Thyroid gland (tissue), 4 donors: ENCODE measurements around the gene IER2. TPM values are rescaled to one million over a fixed set of nuclear protein-coding genes. Genes with fewer than 3 reads are reported as not detected.

Source experiments
- DNase-seq, 2 donors: peaks; one replicate each; pipeline ENCODE4 v3.0.0-alpha.2; 2019
- H3K27ac ChIP-seq, 3 donors: fragments of 200-600 bp; sonication (generic); 1 replicate in 2 of 3; 2 replicates in 1 of 3; pipeline ENCODE4 v1.5.1; 2016 to 2019; ENCODE audit warnings: mild to moderate bottlenecking in 1 of 3, moderate library complexity in 1 of 3
- H3K27me3 ChIP-seq: fragments of 200-600 bp; sonication (generic); one replicate; pipeline ENCODE4 v1.5.1; 2019
- H3K36me3 ChIP-seq, 2 donors: fragments of 200-600 bp; sonication (generic); one replicate each; pipeline ENCODE4 v1.5.1; 2016 to 2019
- H3K4me1 ChIP-seq, 2 donors: fragments of 200-600 bp; sonication (generic); one replicate each; pipeline ENCODE4 v1.5.1; 2017 to 2019
- H3K4me3 ChIP-seq, 3 donors: fragments of 200-600 bp; sonication (generic); replicated peaks in 1 of 3; 1 replicate in 2 of 3; 2 replicates in 1 of 3; pipeline ENCODE4 v1.5.1; 2016; ENCODE audit warnings: mild to moderate bottlenecking in 1 of 3
- H3K9me3 ChIP-seq: fragments of 200-600 bp; sonication (generic); one replicate; pipeline ENCODE4 v1.5.1; 2017
- CTCF ChIP-seq, 6 experiments: fragments of 200-600 bp in 3 of 6; fragments of 450-650 bp in 3 of 6; sonication (generic) in 3 of 6; IDR thresholded peaks; one replicate each; pipeline ENCODE4 v1.5.1; 2016 to 2019; ENCODE audit warnings: antibody characterized with exemption in 6 of 6, mild to moderate bottlenecking in 2 of 6, inconsistent platforms in 1 of 6, moderate library complexity in 1 of 6
- POLR2A ChIP-seq, 2 donors: fragments of 450-650 bp; IDR thresholded peaks; one replicate each; pipeline ENCODE4 v1.6.1; 2017; ENCODE audit warnings: antibody characterized with exemption in 2 of 2, mild to moderate bottlenecking in 2 of 2, moderate library complexity in 1 of 2
- WGBS, 2 donors: methylation state at CpG; one replicate each; pipeline ENCODE4 v1.1.5; 2017; 5-methylcytosine and 5-hydroxymethylcytosine counted together
- intact Hi-C: fragments of 100-400 bp; cut with DNase I; formaldehyde crosslinking; loops from one replicate; pipeline ENCODE4 v1.15.1; 2023
- total RNA-seq, 4 donors: library from RNA; depleted of rRNA; stranded (reverse); fragments of >200 nt; gene quantifications; one replicate each; pipeline ENCODE4 v1.2.3, GENCODE V29; 2016

IER2 gene
- total RNA-seq, 4 donors from 2014 or later = 55.0 to 139 (median 65.9) TPM

GRCh38 chr19:13153569-13154240, 3.5 kb downstream of the IER2 start:
- intact Hi-C loops = no loop called here
- Histone ChIP-seq H3K4me3 (peak overlapping the region; percentile 87 to 96 (median 90)), H3K9me3 (no peaks in the 10 kb centered on the region), H3K36me3 (peaks cover 0 to 11% of the 10 kb centered on the region in 2 donors), H3K27ac (peak overlapping the region; percentile 95 to 100 (median 99)), H3K27me3 (no peaks in the 10 kb centered on the region), H3K4me1 (peaks cover 17 to 19% of the 10 kb centered on the region in 2 donors)
- DNase-seq = peak; percentile 33 to 42
- 0% methylated on average over 17 to 19 of the region's 69 CpGs for whole genome bisulfite sequencing, 2 donors
- TF ChIP-seq POLR2A (IDR thresholded peaks at IDR 0.05) (no peak), CTCF (IDR thresholded peaks at IDR 0.05) (peak in 1 of 6 experiments; percentile 9)

GRCh38 chr19:13154241-13154778, 4.1 kb downstream of the IER2 start:
- DNase-seq = peak; percentile 95 to 96
- H3K4me1 ChIP-seq = peaks cover 12 to 15% of the 10 kb centered on the region in 2 donors
- no peaks in the 10 kb centered on the region for H3K9me3 ChIP-seq
- H3K4me3 ChIP-seq = peak overlapping the region; percentile 87 to 96 (median 90)
- peak overlapping the region; percentile 95 to 100 (median 99) for H3K27ac ChIP-seq
- TF ChIP-seq CTCF (IDR thresholded peaks at IDR 0.05) (no peak), POLR2A (IDR thresholded peaks at IDR 0.05) (peak; percentile 63 to 89)
- H3K27me3 ChIP-seq = no peaks in the 10 kb centered on the region
- WGBS, 2 donors = 0 to 1% methylated on average over 14 to 21 of the region's 21 CpGs
- H3K36me3 ChIP-seq = peaks cover 0 to 11% of the 10 kb centered on the region in 2 donors
- intact Hi-C loops = no loop called here

- 2 to 4% methylated on average over 16 to 24 of the region's 24 CpGs for WGBS, 2 donors
- H3K4me1 ChIP-seq = peaks cover 12 to 15% of the 10 kb centered on the region in 2 donors
These were observed 4.8 kb downstream of the IER2 start for GRCh38 chr19:13154911-13155471.

GRCh38 chr19:13155472-13156359, 5.5 kb downstream of the IER2 start:
- Histone ChIP-seq H3K4me3 (peak overlapping the region in 2 of 3 donors; percentile 2 to 96), H3K36me3 (peaks cover 0 to 11% of the 10 kb centered on the region in 2 donors), H3K4me1 (peaks cover 12 to 15% of the 10 kb centered on the region in 2 donors), H3K9me3 (no peaks in the 10 kb centered on the region), H3K27ac (peak overlapping the region; percentile 95 to 100 (median 99)), H3K27me3 (no peaks in the 10 kb centered on the region)
- peak; percentile 86 to 91 for DNase-seq
- TF ChIP-seq POLR2A (IDR thresholded peaks at IDR 0.05) = peak in 1 of 2 donors; percentile 37
- no peak for TF ChIP-seq CTCF (IDR thresholded peaks at IDR 0.05)
- intact Hi-C loops = no loop called here
- WGBS, 2 donors = 0 to 7% methylated on average over 5 to 39 of the region's 55 CpGs

More at GRCh38 chr19:13154911-13155471, 4.8 kb downstream of the IER2 start:
- DNase-seq = peak; percentile 96 to 98
- no peak for TF ChIP-seq CTCF (IDR thresholded peaks at IDR 0.05)
- TF ChIP-seq POLR2A (IDR thresholded peaks at IDR 0.05) = no peak
- Histone ChIP-seq H3K27ac (peak overlapping the region; percentile 95 to 100 (median 99)), H3K27me3 (no peaks in the 10 kb centered on the region), H3K4me3 (peak overlapping the region; percentile 2 to 96 (median 90)), H3K36me3 (peaks cover 0 to 11% of the 10 kb centered on the region in 2 donors), H3K9me3 (no peaks in the 10 kb centered on the region)
- intact Hi-C loops = no loop called here
